Spinal cord (tissue), 10 donors: ENCODE measurements around the gene PRIM2. TPM values are rescaled to one million over a fixed set of nuclear protein-coding genes. Genes with fewer than 3 reads are reported as not detected.
"Not testable (repeated sequence)": the region's sequence is repeated elsewhere in the genome, so short reads cannot be mapped to it uniquely, and the experiment has no call there.

Experiments
- DNase-seq, 6 donors: peaks; one replicate each; pipeline versions ENCODE4 v3.0.0 to v3.0.0-alpha.2; 2013 to 2015; ENCODE audit warnings: low spot score in 6 of 6, low read depth in 4 of 6
- H3K27ac ChIP-seq: one replicate; pipeline ENCODE4 v1.5.1; 2013; ENCODE audit warnings: low read depth, low read length, control low read depth
- H3K27me3 ChIP-seq: one replicate; pipeline ENCODE4 v1.6.1; 2013; ENCODE audit warnings: low read length; ENCODE audit not compliant: control insufficient read depth, insufficient read depth
- H3K36me3 ChIP-seq: one replicate; pipeline ENCODE4 v1.6.1; 2013; ENCODE audit warnings: low read length; ENCODE audit not compliant: control insufficient read depth, insufficient read depth
- H3K4me1 ChIP-seq: one replicate; pipeline ENCODE4 v1.6.1; 2013; ENCODE audit warnings: low read length; ENCODE audit not compliant: control insufficient read depth, insufficient read depth
- H3K4me3 ChIP-seq: one replicate; pipeline ENCODE4 v1.5.1; 2013; ENCODE audit warnings: low read depth, low read length, control low read depth
- H3K9me3 ChIP-seq: one replicate; pipeline ENCODE4 v1.6.1; 2013; ENCODE audit warnings: low read length; ENCODE audit not compliant: control insufficient read depth, insufficient read depth
- WGBS: methylation state at CpG from one replicate; pipeline ENCODE4 v1.1.5; 2013; ENCODE audit warnings: missing lambda C conversion rate; ENCODE audit not compliant: insufficient coverage; 5-methylcytosine and 5-hydroxymethylcytosine counted together
- polyA plus RNA-seq, 2 donors: library from polyadenylated mRNA; unstranded; fragments of 120-200 nt; gene quantifications; one replicate each; pipeline ENCODE4 v1.2.1, GENCODE V29; 2013; ENCODE audit not compliant: insufficient read length in 2 of 2
- total RNA-seq, 2 donors: library from RNA; depleted of rRNA in 1 of 2; stranded (reverse); fragments of 120-200 nt in 1 of 2; fragments of >200 nt in 1 of 2; gene quantifications; one replicate each; pipeline versions ENCODE4 v1.2.3 to v1.2.4, GENCODE V29; 2013 to 2014
- donor health status: healthy.

Gene PRIM2
- total and polyA plus RNA-seq, 4 donors: 8.1 to 19.7 (median 13.6) TPM

DNA sequence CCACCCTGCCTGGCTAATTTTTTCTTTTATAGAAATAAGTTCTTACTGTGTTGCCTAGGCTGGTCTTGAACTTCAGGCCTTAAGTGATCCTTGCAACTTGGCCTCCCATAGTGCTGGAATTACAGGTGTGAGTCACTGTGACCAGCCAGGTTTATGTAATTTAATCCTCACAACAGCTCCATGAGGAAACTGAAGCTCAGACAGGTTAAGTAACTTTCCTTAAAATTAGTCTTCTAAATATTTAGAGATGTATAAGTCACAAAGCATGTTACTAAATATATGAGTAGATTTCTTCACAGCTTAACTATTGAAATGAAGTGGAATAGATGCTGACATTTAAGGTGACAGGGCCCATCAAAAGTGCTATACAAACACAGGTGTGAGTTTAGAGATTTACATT, 30.2 kb downstream of the PRIM2 start:
- H3K4me3 ChIP-seq, H3K4me1 ChIP-seq, H3K27ac ChIP-seq, H3K9me3 ChIP-seq, DNase-seq, H3K27me3 ChIP-seq, H3K36me3 ChIP-seq: not testable (repeated sequence)

DNA sequence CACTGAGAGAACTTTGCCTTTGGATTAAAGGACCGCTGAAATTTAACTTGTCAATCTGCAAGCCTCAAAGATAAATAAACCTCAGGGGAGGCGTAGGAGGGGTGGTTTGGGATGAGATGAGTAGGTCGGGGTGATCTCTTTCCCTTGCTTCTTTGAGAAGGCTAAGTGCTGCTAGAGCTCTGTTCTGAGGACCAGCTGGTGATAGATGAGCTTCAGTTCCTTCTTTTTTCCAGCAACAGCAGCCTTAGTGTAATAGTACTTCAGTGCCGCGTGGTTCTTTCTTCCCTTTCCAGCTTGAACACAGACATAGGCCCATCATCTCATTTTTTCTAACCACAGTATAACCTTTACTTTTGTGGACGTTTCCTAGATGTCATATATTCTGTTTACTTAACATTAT, 33.0 kb downstream of the PRIM2 start:
- H3K4me3 ChIP-seq, DNase-seq, H3K9me3 ChIP-seq, H3K36me3 ChIP-seq, H3K27ac ChIP-seq, H3K4me1 ChIP-seq, H3K27me3 ChIP-seq: not testable (repeated sequence)
- no CpG with 5 or more reads among the region's 6 CpGs for WGBS

DNA sequence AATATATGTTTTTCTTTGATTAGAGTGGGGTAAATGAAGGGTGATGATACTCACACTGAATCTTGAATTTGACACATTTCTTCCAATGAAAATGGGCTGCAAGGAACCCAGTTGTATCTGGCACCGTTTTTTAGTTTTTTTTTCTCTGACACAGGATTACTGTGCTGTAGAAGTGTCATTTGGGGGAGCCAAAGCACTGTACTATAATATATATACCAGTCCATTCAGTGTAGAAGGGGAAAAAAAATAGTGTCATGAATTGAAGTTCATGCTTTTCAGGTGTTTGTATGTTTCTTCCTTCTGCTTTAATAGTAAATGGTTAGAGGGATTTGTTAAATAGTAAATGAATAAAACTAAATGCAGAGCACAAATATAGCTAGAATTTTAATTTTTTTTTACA, 35.2 kb downstream of the PRIM2 start:
- not testable (repeated sequence) for H3K27ac ChIP-seq, H3K36me3 ChIP-seq, H3K4me1 ChIP-seq, H3K27me3 ChIP-seq, H3K4me3 ChIP-seq, H3K9me3 ChIP-seq
- DNase-seq: peak in 1 of 6 donors; percentile 19
- WGBS: no CpG with 5 or more reads among the region's 1 CpG

DNA sequence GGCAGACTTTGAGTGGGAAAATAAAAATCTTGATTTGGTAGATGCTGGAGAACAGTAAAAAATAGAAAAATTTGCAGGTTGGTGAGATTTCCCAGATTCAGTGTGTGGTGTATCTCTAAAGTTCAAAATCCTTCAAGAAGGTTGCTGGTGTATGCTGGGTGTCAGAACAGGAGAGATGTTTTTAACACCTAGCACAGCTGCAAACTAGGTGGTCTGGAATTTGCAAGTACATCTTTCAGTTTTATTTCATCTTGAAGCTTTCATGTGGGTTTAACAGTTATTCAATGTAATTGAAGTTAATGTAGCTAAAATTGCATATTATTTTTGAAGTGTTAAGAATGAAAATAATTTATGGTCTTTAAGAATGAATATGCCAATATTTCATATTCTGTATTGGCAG, 40.9 kb downstream of the PRIM2 start:
- not testable (repeated sequence) for H3K27me3 ChIP-seq, DNase-seq, H3K4me3 ChIP-seq, H3K36me3 ChIP-seq, H3K27ac ChIP-seq, H3K4me1 ChIP-seq, H3K9me3 ChIP-seq

DNA sequence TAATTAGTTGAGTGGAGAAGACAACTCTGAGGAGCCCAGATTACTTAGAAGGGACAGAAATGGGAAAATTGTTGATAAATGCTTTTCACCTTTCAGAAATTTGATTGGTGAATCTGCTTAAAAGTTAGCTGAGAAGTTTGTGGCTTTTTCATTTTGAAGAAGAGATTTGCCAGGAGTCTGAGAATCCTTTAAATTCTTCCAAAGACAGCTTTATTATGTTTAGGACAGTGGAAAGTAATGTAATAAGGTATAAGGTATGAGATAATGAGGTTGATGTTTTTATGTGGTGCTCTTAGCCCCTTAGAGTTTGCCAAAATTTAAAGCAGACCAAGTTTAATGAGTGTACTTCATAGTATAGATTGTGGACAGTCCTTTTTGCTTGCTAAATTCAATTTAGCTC, 42.3 kb downstream of the PRIM2 start:
- H3K4me1 ChIP-seq, H3K4me3 ChIP-seq, H3K9me3 ChIP-seq, DNase-seq, H3K27me3 ChIP-seq, H3K27ac ChIP-seq, H3K36me3 ChIP-seq: not testable (repeated sequence)

DNA sequence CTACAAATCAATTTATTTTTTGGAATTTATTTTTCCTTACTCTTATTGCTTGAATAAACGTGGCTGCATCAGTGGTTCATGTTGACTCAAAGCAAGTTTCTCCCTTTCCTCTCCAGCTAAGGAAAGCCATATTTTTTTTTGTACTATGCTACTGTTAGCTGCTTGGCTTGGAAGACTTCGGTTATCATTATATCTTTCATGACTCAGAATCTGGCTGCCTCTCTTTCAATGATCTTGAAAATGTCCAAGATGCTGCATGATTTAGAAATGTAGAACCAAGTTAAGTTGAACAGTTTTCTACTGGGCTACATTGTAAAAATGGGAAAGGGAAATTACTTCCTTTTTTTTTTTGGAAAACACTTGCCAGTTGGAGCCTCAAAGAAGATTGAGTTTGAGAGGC, 44.9 kb downstream of the PRIM2 start:
- H3K4me1 ChIP-seq, H3K4me3 ChIP-seq, H3K27me3 ChIP-seq, H3K27ac ChIP-seq, DNase-seq, H3K36me3 ChIP-seq, H3K9me3 ChIP-seq: not testable (repeated sequence)
- WGBS: no CpG with 5 or more reads among the region's 2 CpGs

DNA sequence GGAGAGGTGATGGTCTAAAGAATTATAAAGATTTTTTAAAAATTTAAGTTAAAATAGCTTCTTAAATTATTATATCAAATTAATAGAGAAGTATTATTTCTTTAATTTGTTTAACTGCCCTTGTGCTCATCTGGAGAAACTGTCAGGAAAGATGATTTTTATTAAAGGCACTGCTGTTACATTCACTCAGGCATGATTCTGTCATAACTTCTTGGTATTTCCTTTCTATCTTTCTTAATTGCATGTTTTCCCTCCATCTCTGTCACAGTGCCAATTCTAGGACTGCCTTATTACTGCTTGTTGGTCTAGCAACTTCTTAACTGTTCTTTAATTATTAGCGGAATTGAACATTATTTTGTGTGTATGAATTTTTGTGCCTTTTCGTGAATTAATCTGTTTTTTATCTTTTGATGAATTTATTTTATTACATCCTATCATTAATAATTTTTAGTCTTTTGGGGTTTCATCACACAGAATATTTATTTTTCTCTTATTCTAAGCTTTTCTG, 47.7 kb downstream of the PRIM2 start:
- H3K9me3 ChIP-seq, H3K4me3 ChIP-seq, DNase-seq, H3K27ac ChIP-seq, H3K27me3 ChIP-seq, H3K4me1 ChIP-seq, H3K36me3 ChIP-seq: not testable (repeated sequence)
- WGBS: no CpG with 5 or more reads among the region's 2 CpGs

DNA sequence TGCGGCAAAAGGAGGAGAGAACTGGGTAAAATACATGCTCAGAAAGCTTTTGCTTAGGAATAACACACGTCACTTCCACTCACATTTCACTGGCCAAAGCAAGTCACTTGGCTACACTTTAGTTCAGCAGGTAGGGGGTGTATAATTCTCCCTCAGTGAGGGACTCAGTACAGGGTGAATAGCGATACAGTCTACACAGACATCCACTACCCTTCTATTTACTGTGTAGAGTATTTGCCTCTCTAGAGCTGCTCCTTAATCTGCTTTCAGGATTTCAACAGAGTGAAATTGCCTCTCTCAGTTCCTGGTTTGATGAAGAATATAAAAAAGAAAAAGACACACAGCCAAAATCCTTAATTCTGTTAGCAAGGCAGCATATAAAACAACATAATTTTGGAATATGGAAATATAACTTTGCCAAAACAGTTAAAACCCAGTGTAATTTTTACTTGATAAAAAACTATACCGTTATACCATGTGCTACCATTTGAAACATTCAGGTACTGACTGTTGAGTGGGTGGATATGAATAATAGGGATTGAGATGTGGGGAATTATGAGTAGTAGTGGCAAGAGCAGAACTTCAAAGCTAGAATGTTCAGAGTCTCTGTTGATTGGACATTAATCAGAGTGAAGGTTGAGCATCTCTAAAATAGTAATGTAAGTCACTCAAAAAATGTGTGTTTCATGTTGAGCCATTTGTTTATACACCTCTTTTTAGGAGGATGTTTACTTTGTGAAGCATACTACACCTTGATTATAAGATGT, 51.7 kb downstream of the PRIM2 start:
- not testable (repeated sequence) for DNase-seq, H3K27me3 ChIP-seq, H3K9me3 ChIP-seq, H3K36me3 ChIP-seq, H3K27ac ChIP-seq, H3K4me1 ChIP-seq, H3K4me3 ChIP-seq
- WGBS: no CpG with 5 or more reads among the region's 4 CpGs

DNA sequence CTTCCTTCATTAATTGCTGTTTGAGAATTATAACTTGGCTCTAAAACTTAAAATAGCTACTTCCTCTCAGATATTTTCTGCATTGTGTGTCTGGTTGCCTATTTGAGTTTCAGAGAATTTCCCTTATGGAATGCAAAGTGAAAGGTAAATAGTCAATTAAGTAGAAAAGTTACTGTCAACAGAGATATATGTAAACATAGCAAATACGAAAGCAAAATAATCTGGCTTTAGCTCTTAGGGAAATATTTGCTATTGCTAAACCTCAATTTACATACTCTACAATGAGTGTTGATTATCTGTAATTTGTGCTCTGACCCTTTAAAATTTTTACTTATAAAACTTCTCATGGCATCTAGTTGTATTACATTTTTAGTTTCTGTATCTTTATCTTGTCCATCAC, 54.3 kb downstream of the PRIM2 start:
- not testable (repeated sequence) for H3K27ac ChIP-seq, H3K4me3 ChIP-seq, DNase-seq, H3K27me3 ChIP-seq, H3K9me3 ChIP-seq, H3K36me3 ChIP-seq, H3K4me1 ChIP-seq
- WGBS: no CpG with 5 or more reads among the region's 1 CpG

DNA sequence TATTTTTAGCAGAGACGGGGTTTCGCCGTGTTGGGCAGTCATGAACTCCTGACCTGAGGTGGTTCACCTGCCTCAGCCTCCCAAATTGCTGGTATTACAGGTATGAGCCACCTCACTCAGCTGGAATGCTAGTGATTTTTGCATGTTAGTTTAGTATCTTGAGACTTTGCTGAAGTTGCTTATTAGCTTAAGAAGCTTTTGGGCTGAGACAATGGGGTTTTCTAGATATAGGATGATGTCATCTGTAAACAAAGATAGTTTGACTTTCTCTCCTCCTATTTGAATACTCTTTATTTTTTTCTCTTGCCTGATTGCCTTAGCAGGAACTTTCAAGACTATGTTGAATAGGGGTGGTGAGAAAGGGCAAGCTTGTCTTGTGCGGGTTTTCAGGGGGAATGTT, 57.3 kb downstream of the PRIM2 start:
- H3K4me3 ChIP-seq, H3K4me1 ChIP-seq, H3K36me3 ChIP-seq, H3K27me3 ChIP-seq, H3K9me3 ChIP-seq, H3K27ac ChIP-seq, DNase-seq: not testable (repeated sequence)
- no CpG with 5 or more reads among the region's 4 CpGs for WGBS
